H4 (cell line): ENCODE measurements around the gene SLC23A1. TPM values are rescaled to one million over a fixed set of nuclear protein-coding genes. Genes with fewer than 3 reads are reported as not detected.
"Not testable (repeated sequence)": the region's sequence is repeated elsewhere in the genome, so short reads cannot be mapped to it uniquely, and the experiment has no call there.

ENCODE experiments used
- DNase-seq: peaks from one replicate; pipeline ENCODE4 v3.0.0-alpha.2; 2015; ENCODE audit warnings: low spot score
- total RNA-seq: library from RNA; depleted of rRNA; stranded (reverse); fragments of >200 nt; shearing (Covaris generic); gene quantifications from 2 replicates; pipeline ENCODE4 v1.2.3, GENCODE V29; 2014; rRNA removed

The SLC23A1 gene
- total RNA-seq, 1 experiment from 2014 or later = not detected

GRCh38 chr5:139369181-139369580 is 13.9 kb downstream of the SLC23A1 start:
- DNase-seq = no peak

GRCh38 chr5:139368613-139369012 is 14.5 kb downstream of the SLC23A1 start:
- DNase-seq = no peak

- DNase-seq = no peak
These were observed 18.6 kb downstream of the SLC23A1 start for GRCh38 chr5:139364466-139364865.

GRCh38 chr5:139363937-139364336 is 19.2 kb downstream of the SLC23A1 start:
- DNase-seq = no peak

- DNase-seq = no peak
These were observed 21.2 kb downstream of the SLC23A1 start for GRCh38 chr5:139361835-139362429.

DNA sequence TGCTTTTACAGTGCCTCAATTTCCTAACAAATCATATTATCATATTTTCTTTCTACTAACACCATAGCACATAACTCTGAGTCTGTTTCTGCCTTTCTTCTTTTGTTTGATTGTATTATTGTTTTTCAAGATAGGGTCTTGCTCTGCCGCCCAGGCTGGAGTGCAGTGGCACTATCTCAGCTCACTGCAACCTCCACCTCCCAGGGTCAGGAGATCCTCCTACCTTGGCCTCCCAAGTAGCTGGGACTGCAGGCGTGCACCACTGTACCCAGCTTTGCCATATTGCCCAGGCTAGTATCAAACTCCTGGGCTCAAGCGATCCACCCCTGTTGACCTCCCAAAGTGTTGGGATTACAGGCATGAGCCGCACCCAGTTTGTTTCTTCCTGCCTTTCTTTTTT is 22.7 kb downstream of the SLC23A1 start:
- no peak for DNase-seq

DNA sequence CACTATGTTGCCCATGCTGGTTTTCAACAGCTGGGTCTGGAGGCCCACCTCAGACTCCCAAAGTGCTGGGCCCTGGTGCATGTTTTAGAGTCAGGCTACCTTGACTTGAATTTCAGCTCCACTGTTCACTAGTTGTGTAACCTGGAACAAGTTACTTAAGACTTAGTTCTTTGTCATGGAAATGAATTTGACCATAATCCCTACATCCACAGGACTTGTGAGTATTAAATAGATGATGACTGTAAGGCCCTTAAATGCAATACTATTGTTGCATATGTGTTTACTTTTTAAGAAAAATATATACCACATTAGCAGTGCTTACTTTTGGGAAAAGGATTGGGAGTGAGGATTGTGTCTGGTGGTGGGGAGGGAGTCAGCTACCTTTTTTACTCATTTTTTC is 25.0 kb downstream of the SLC23A1 start:
- no peak for DNase-seq

GRCh38 chr5:139355900-139356299 is 27.2 kb downstream of the SLC23A1 start:
- DNase-seq = not testable (repeated sequence)

DNA sequence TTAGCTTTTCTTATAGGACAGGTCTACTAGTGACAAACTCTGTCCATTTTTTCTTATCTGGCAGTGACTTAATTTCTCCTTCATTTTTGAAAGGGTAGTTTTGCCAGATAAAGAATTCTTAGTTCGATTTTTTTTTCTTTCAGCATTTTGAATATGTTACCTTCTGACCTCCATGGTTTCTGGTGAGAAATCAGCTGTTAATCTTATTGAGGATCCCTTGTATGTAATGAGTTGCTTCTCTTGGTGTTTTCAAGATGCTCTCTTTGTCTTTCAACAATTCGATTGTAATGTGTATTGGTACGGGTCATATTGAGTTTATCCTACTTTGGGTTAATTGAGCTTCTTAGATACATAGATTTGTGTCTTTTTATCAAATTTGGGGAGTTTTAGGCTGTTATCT is 28.9 kb downstream of the SLC23A1 start:
- no peak for DNase-seq

DNA sequence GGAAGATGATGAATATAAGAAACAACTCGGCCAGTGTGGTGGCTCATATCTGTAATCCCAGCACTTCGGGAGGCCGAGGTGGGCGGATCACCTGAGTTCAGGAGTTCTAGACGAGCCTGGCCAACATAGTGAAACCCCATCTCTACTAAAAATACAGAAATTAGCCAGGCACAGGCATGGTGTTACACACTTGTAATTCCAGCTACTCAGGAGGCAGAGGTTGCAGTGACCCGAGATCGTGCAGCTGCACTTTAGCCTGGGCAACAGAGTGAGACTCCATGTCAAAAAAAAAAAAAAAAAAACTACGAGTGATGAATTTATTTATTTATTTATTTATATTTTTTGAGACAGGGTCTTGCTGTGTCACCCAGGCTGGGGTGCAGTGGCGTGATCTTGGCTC is 35.2 kb downstream of the SLC23A1 start:
- DNase-seq = not testable (repeated sequence)

DNA sequence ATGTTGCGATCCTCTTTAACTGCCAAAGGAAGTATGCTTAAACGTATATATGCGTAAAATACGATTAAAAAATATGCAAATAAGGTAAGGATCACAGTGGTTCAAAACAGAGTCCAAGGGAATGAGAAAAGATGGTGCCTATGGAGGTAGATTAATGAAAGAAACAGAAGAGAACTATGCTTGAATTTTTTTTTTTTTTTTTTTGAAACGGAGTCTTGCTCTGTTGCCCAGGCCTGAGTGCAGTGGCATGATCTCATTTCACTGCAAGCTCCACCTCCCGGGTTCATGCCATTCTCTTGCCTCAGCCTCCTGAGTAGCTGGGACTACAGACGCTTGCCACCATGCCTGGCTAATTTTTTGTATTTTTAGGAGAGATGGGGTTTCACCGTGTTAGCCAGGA is 37.7 kb downstream of the SLC23A1 start:
- not testable (repeated sequence) for DNase-seq

DNA sequence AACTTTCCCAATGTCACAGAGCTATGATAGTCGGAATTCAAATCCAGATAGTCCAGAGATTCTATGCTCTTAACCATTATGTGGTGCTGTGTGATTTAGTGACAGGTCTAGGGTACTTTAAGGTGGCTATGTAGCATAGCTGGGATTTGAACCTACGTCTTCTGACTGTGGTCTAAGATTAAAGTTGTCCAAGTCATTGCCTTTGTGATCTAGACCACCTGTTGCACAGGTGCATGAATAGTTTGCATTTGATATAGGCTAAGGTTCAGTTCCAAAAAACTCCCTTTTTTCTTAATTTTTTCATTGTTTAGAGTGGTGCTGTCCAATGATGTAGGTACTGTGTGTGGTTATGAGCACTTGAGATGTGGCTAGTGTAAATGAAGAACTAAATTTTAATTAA is 38.9 kb downstream of the SLC23A1 start:
- DNase-seq = no peak

DNA sequence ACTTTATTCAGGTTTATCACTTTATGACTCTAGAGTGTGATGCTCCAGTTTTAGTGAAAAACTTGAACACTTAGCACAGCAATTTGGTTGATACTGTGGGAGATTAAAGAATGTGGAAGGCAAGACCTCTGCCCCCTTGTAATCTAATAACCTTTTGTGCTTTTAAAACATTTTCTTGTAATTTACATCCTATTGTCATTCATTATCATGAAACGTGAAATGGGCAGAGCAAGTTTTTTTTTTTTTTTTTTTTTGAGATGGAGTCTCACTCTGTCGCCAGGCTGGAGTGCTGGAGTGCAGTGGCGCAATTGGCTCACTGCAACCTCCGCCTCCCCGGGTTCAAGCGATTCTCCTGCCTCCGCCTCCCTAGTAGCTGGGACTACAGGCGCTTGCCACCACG is 39.6 kb downstream of the SLC23A1 start:
- DNase-seq = no peak

GRCh38 chr5:139342423-139342723 is 40.7 kb downstream of the SLC23A1 start:
- DNase-seq = no peak

DNA sequence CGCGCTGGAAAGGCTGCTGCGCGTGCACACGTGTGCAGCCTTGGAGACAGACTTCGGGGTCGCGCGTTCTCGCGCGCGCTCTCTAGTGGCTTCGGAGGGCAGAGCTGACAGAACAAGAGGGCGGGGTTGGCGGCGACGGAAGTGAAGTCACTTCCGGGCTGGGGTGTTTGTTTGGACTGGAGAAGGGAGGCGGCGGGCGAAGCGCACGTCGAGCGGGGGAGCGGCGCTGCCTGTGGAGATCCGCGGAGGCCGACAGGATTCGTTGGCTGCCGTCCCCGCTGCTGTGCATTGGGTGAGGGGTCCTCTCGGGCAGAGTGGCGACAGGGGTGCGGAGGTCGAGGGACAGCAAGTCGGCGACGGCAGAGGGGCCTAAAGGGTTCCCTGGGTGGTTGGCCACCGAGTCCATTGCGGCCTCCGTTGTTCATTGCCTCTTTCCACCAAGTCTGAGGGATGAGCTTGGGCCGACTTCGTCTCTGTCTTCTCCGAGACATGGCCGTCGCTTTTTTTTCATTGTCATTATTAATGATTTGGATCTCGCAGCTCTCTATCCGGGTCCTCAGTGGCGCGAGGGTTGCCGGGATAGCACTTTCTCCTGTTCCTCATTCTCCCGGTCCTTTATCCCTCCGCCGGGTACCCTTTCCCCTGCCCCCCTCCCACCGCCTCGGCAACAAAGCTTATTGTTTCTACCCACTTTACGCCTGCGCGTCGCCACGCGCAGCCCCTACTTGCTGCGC is 41.2 kb downstream of the SLC23A1 start, which contains the start of gene PAIP2:
TSS of gene PAIP2 (plus strand) at position 166 of the 734 bp plus-strand sequence. CDS start 21,931 bp downstream, outside the sequence.
- peak; percentile 96 for DNase-seq

- no peak for DNase-seq
These were observed 41.9 kb downstream of the SLC23A1 start for GRCh38 chr5:139341187-139341688.

DNA sequence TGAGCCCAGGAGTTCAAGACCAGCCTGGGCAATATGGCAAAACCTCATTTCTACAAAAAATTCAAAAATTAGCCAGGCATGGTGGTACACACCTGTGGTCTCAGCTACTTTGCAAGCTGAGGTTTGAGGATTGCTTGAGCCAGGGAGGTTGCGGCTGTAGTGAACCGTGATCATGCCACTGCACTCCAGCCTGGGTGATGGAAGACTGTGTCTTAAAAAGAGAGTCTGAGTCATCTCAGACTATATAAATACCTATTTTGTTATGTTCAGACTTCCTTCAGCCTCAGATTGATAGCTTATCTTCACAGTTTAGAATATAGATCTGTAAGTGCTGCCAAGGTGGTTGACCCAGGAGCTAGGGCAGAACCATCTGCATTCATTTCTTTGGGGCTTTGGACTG is 43.0 kb downstream of the SLC23A1 start:
- no peak for DNase-seq

- DNase-seq = no peak
These were observed 47.3 kb downstream of the SLC23A1 start for GRCh38 chr5:139335811-139336210.

Other genes starting within 250 kb of the SLC23A1 start
- 50.9 and 58.1 TPM in 2 replicates for gene SIL1, start 184.9 kb downstream of the SLC23A1 start, total RNA-seq
- gene MATR3, start 89.6 kb downstream of the SLC23A1 start, total RNA-seq = 241 and 248 TPM in 2 replicates
- 66.1 and 71.8 TPM in 2 replicates for gene PAIP2, start 41.4 kb downstream of the SLC23A1 start, total RNA-seq
- gene MZB1, start 6.6 kb upstream of the SLC23A1 start, total RNA-seq = not detected in 2 replicates
- gene PROB1, start 11.8 kb upstream of the SLC23A1 start, total RNA-seq = not detected in 2 replicates
- gene SPATA24, start 20.8 kb upstream of the SLC23A1 start, total RNA-seq = 3.4 and 5.9 TPM in 2 replicates
- 4.5 and 22.9 TPM in 2 replicates for gene DNAJC18, start 56.2 kb upstream of the SLC23A1 start, total RNA-seq
- 0.10 TPM in 1 of 2 replicates, not detected in the other for gene ECSCR, start 79.4 kb upstream of the SLC23A1 start, total RNA-seq
- not detected in 2 replicates for gene SMIM33, start 87.7 kb upstream of the SLC23A1 start, total RNA-seq
- 14.2 and 15.6 TPM in 2 replicates for gene STING1, start 99.5 kb upstream of the SLC23A1 start, total RNA-seq
- gene UBE2D2, start 178.0 kb upstream of the SLC23A1 start, total RNA-seq = 64.7 and 79.3 TPM in 2 replicates